NCI-H1694 (cell line): ENCODE results near the gene HCFC1.
A peak's percentile ranks its signal among the peaks of the same experiment; 100 is the strongest.

Source experiments
- DNase-seq: peaks from one replicate; lab custom pipeline; 2025; lab: John Stamatoyannopoulos, UW

Gene HCFC1

GRCh38 chrX:153956044-153956907 lies 15.3 kb downstream of the HCFC1 start:
- DNase-seq, result no peak

DNA sequence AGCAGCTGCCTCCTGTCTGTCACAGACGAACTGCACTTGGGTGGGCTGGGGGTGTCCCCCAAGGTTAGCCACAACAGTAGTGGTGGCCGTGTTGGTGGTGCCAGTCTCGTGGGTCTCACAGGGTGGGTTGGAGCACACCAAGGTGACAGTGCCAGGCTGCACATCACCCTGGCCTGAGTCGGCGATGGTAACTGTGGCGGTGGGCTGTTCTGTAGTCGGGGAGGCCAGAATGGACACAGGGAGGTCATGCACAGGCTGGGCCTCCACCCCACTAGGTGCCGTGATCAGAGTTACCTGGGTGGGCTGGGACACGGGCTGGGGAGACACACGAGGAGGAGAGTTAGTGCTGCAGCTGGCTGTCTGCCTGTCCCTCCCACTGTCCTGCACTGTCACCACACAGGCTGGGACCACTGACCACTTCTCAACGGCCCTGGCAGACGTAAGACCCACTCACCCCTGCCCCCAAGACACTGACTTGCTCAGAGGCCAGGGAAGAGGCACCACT lies 16.3 kb downstream of the HCFC1 start:
- no peak for DNase-seq

- DNase-seq, result no peak
Measured at GRCh38 chrX:153954558-153955227, 16.9 kb downstream of the HCFC1 start.

DNA sequence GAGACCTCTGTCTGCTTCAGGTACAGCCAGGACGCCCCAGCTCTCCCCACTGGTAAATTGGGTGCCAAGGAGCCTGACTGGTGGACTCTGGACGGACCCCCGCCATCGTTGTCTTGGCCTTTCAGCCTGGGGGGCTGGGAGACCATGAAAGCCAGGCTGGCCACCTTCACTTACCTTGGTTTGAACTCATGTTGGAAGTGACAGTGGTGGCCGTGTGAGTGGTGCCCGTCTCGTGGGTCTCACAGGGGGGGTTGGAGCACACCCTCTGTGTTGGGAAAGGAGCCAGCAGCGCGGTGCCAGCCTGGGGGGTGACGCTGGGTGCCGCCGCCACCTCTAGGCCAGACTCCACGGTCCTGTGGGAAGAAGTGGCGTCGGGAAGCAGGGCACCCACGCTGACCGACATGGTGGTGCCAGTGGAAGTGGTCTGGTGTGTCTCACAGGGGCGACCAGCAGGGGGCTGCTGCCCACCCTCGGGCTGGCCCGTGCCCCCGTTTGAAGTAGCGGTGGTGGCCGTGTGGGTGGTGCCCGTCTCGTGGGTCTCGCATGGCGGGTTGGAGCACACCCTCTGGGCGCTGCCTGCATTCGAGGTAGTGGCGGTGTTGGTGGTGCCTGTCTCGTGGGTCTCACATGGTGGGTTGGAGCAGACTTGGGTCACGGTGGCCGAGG lies 17.6 kb downstream of the HCFC1 start:
- no peak for DNase-seq

GRCh38 chrX:153953342-153953830 lies 18.2 kb downstream of the HCFC1 start:
- DNase-seq, result peak; percentile 70

DNA sequence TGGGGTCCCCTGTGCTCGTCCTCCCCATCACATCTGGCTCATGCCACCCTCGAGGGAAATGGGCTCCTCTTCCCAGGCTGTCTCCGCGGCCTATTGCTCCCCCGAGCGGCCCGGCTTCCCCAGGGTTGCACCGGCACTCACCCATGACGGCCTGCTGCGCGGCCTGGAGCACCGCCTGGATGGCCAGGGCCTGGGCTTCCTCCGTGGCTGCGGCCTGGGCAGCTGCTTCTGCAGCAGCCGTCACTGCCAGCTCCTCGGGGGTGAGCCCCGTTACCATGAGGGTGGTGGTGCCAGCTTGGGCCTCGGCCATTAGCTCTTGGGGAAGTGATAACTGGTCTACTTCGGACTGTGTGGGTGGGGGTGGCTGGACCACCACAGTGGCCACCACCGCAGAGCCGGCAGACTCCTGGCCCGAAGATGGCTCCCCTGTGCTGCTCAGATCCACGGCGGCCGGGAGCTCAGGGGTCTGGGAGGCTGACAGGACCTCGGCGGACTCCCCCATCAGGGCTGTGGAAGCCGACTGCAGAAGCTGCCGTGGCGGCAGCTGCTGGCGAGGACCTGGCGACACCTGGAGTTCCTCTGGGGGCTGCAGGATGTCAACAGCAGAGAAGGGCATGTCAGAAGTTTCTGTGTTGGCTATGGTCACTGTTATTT lies 19.1 kb downstream of the HCFC1 start:
- DNase-seq, result no peak

DNA sequence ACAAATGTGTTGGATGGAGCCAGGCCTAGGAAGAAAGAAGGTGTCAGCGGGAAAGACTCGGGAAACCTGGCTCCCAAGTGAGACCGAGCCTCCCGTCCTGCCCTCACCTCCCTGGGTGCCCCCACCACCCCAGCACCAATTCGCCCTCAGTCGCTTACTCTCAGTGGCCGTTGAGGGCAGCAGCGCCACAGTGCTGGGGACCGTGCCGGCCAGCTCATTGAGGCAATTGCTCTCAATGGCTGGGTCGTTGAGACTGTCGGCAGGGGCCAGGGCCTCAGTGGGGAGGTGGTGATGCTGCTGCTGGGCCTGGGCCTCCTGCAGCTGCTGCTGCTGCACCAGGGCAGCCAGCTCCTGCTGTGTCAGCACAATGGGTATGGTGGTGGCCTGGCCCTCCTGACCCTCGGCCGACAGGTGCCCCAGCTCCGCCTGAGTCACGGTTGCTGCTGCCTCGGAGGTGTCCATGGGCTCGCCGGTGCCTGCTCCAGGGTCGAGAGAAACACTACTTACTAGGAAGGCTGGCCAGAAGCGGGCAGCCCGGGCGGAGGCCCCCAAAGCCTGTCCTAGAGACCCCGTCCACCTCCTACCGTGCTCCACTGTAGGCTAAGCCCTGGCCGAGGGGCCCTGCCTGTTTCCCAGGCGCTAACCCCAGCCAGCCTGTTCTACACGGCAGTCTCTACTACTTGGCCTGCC lies 19.8 kb downstream of the HCFC1 start:
- DNase-seq, result no peak

GRCh38 chrX:153950127-153950526 lies 21.5 kb downstream of the HCFC1 start:
- no peak for DNase-seq

- DNase-seq, result no peak
Measured at GRCh38 chrX:153948847-153949805, 22.5 kb downstream of the HCFC1 start.

DNA sequence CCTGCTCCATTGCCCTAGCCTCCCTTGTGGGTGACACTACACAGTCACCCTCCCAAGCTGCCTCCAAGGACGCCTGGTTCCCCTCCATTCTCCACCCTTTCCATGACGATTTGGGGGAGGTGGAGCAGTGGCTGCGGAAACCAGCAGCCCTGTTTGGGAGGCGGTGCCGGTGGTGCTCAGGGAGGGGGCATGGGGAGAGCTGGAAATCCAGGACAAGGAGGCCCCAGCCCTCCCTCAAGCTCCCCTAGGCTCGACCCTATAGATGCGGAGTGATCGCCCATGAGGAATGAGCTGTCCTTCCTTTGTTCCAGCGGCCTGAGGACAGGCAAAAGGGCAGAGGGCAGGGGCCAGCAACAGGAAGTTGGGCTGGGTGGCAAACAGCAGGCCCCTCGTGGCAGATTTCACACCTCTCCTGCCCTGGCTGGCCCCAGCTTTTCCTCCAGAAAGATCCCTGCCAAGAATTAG lies 23.6 kb downstream of the HCFC1 start:
- no peak for DNase-seq

DNA sequence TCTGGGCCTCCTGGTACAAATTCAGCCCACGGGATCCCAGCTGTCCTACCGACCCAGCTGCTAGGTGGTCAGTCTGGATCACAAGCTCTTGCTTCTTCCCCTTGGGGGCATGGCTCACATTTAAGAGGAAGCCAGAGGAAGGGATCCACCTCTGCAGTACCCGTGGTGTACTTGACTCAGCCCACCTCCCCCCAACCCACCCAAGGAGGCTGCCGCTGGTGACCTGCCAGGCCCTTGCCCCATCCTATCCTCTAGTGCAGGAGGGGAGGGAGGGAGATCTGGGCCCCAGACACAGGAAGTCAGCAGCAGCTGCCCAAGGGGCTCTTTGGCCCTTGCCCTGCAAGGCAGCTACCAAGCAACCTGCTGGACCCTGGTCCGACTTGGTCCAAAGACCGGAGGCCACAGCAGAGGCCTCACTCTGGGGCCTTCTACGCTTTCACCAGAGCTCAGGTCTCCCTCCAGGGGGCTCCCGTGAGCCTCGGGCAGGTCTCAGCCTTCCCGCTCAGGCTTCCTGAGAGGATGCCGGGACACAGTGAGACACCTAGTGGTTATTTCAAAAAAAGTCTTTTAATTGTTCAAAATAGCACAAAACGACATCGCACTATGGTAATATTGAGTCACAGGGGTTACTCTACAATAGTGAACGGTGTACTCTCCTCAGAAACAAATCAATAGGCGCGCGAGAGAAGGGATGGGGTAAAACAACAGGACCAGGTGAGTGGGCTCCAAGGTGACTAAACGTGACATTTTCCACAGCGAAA lies 24.4 kb downstream of the HCFC1 start:
- peak; percentile 81 for DNase-seq

- no peak for DNase-seq
Measured at GRCh38 chrX:153945956-153946943, 25.4 kb downstream of the HCFC1 start.

DNA sequence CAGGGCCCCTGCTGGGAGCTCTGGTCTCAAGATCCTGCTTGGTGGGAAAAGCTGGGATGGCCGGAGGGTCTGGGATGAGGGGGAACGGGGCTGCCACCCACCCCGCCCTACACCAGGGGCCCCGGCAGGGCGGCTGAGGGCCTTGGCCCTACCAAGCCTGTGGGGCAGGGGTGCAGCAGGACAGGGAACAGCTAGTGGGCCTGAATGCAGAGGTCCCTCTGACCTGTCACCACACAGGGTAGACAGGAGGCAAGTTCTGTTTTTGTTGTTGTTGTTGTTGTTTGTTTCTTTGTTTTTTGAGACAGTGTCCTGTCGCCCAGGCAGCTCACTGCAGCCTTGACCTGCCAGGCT lies 26.8 kb downstream of the HCFC1 start:
- no peak for DNase-seq

GRCh38 chrX:153944140-153944799 lies 27.3 kb downstream of the HCFC1 start, which contains the start of gene RENBP:
RENBP (minus strand) TSS chrX:153944643; CDS start chrX:153944610, 33 bp downstream.
- no peak for DNase-seq

- no peak for DNase-seq
Measured at GRCh38 chrX:153941336-153942252, 30.0 kb downstream of the HCFC1 start.

DNA sequence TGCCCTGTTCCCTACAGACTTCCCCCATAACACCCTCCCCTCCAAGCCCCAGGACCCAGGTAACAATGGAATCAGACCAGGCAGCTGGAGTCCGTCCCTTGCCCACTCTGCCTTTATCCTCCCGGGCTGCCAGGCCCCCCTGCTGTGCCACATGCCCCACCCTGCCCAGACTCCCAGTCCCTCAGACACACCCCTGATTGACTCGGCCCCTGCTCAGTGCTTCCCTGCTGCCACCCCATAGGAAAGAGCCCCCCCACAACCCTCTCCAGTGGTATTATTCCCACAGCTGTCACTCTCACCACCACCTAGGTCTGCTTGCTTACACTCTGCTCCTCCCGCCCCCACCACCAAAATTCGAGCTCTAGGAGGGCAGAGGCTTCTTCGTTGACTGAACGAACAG lies 32.0 kb downstream of the HCFC1 start:
- no peak for DNase-seq
